Measurements from ENCODE around the gene ATP6V0C. TPM values are rescaled to one million over a fixed set of nuclear protein-coding genes. Genes with fewer than 3 reads are reported as not detected.

Gene ATP6V0C
- total RNA-seq, 1 donor from 2014 or later = 313 TPM

GRCh38 chr16:2470603-2471015 lies 43.1 kb upstream of the ATP6V0C start:
- Histone ChIP-seq H3K27me3 (ENCODE audit: low read depth) (peaks cover 56% of the 10 kb centered on the region), H3K4me3 (no peak overlapping the region), H3K9me3 (no peaks in the 10 kb centered on the region), H3K27ac (no peak overlapping the region), H3K4me1 (peaks cover 48% of the 10 kb centered on the region), H3K36me3 (no peaks in the 10 kb centered on the region)
- no peak for ATAC-seq
- intact Hi-C loops (cut with DNase I) = no loop called here
- TF ChIP-seq CTCF (IDR thresholded peaks at IDR 0.05) = no peak
- DNase-seq = no peak

GRCh38 chr16:2471016-2471652 lies 42.6 kb upstream of the ATP6V0C start, which contains the start of gene NTN3:
NTN3 (plus strand) TSS chr16:2471297; CDS start chr16:2471702, 405 bp downstream.
- intact Hi-C loops (cut with DNase I) = no loop called here
- ATAC-seq (no peak), DNase-seq (no peak)
- Histone ChIP-seq H3K9me3 (no peaks in the 10 kb centered on the region), H3K4me1 (peaks cover 53% of the 10 kb centered on the region), H3K36me3 (no peaks in the 10 kb centered on the region), H3K27me3 (ENCODE audit: low read depth) (peaks cover 56% of the 10 kb centered on the region), H3K4me3 (peak within 1 kb of the TSS; percentile 34), H3K27ac (no peak within 1 kb of the TSS)
- TF ChIP-seq CTCF (IDR thresholded peaks at IDR 0.05) = no peak

- Histone ChIP-seq H3K27ac (no peak overlapping the region), H3K9me3 (no peaks in the 10 kb centered on the region), H3K4me1 (peaks cover 58% of the 10 kb centered on the region), H3K4me3 (peak overlapping the region; percentile 34), H3K27me3 (ENCODE audit: low read depth) (peaks cover 56% of the 10 kb centered on the region), H3K36me3 (no peaks in the 10 kb centered on the region)
- ATAC-seq (no peak), DNase-seq (no peak)
- intact Hi-C loops (cut with DNase I) = no loop called here
- TF ChIP-seq CTCF (IDR thresholded peaks at IDR 0.05) = no peak
These were observed 41.9 kb upstream of the ATP6V0C start for GRCh38 chr16:2471653-2472487.

- ATAC-seq = no peak
- peaks cover 58% of the 10 kb centered on the region for H3K4me1 ChIP-seq
- H3K4me3 ChIP-seq = no peak overlapping the region
- no peak overlapping the region for H3K27ac ChIP-seq
- no peaks in the 10 kb centered on the region for H3K9me3 ChIP-seq
- intact Hi-C loops (cut with DNase I) = no loop called here
- H3K27me3 ChIP-seq (ENCODE audit: low read depth) = peaks cover 56% of the 10 kb centered on the region
- no peak for DNase-seq
- TF ChIP-seq CTCF (IDR thresholded peaks at IDR 0.05) = no peak
- no peaks in the 10 kb centered on the region for H3K36me3 ChIP-seq
These were observed 41.3 kb upstream of the ATP6V0C start for GRCh38 chr16:2472488-2472864.

GRCh38 chr16:2472885-2473445 lies 40.8 kb upstream of the ATP6V0C start:
- DNase-seq = no peak
- Histone ChIP-seq H3K4me1 (peaks cover 53% of the 10 kb centered on the region), H3K4me3 (peak overlapping the region; percentile 84), H3K9me3 (no peaks in the 10 kb centered on the region), H3K27me3 (ENCODE audit: low read depth) (peaks cover 52% of the 10 kb centered on the region), H3K27ac (no peak overlapping the region), H3K36me3 (no peaks in the 10 kb centered on the region)
- TF ChIP-seq CTCF (IDR thresholded peaks at IDR 0.05) = no peak
- ATAC-seq = no peak
- intact Hi-C loops (cut with DNase I) = no loop called here

All from lower lobe of right lung (tissue), 2 donors.